T-helper 1 cell treated with Interleukin-12 subunit alpha and Interleukin-12 subunit beta and Interleukin-4 antibody, amounts not matched to agents 30 ng/mL and 1 ng/mL, for 36 hours (primary cell): Measurements from ENCODE around the gene ERH. TPM values are rescaled to one million over a fixed set of nuclear protein-coding genes. Genes with fewer than 3 reads are reported as not detected.
"Not testable (repeated sequence)": the region's sequence is repeated elsewhere in the genome, so short reads cannot be mapped to it uniquely, and the experiment has no call there.

ENCODE experiments used
- intact Hi-C: fragments of 100-400 bp; cut with micrococcal nuclease; formaldehyde crosslinking; loops from one replicate; pipeline ENCODE4 v1.15.1; 2024
- total RNA-seq: library from RNA; stranded (reverse); gene quantifications from 2 replicates; pipeline ENCODE4 v1.2.3, GENCODE V29; 2022

ERH gene
- 309 and 324 TPM in 2 replicates for total RNA-seq

GRCh38 chr14:69398053-69398817, at the start of gene ERH, which contains the start of gene SLC39A9:
Gene ERH, minus strand, starts transcription at chr14:69398299. Its CDS starts 66 bp downstream, at chr14:69398233.
Gene SLC39A9, plus strand, starts transcription at chr14:69398692. Its CDS starts 678 bp downstream, at chr14:69399370.
- intact Hi-C loops = loop anchor here (1.0 to 10.0 kb wide), 11 partner anchors 44 to 1703 kb away; partner anchors contain the start of genes ACTN1, DCAF5, GALNT16 and MED6

GRCh38 chr14:69443296-69443805, 45.3 kb upstream of the ERH start:
- intact Hi-C loops = no loop called here

GRCh38 chr14:69441948-69442347, 43.8 kb upstream of the ERH start:
- intact Hi-C loops = no loop called here

- intact Hi-C loops = no loop called here
Observed at GRCh38 chr14:69439521-69440270, 41.6 kb upstream of the ERH start.

- intact Hi-C loops = no loop called here
Observed at GRCh38 chr14:69432364-69432763, 34.3 kb upstream of the ERH start.

GRCh38 chr14:69430306-69430939, 32.3 kb upstream of the ERH start:
- intact Hi-C loops = no loop called here

- intact Hi-C loops = no loop called here
Observed at GRCh38 chr14:69429643-69430042, 31.5 kb upstream of the ERH start.

GRCh38 chr14:69428289-69428998, 30.3 kb upstream of the ERH start:
- intact Hi-C loops = no loop called here

- intact Hi-C loops = no loop called here
Observed at GRCh38 chr14:69427596-69427995, 29.5 kb upstream of the ERH start.

- intact Hi-C loops = no loop called here
Observed at GRCh38 chr14:69424149-69424923, 26.2 kb upstream of the ERH start.

- intact Hi-C loops = no loop called here
Observed at GRCh38 chr14:69423279-69423678, 25.2 kb upstream of the ERH start.

GRCh38 chr14:69416087-69416486, 18.0 kb upstream of the ERH start:
- intact Hi-C loops = not testable (repeated sequence)

- intact Hi-C loops = no loop called here
Observed at GRCh38 chr14:69413483-69413882, 15.4 kb upstream of the ERH start.

- intact Hi-C loops = no loop called here
Observed at GRCh38 chr14:69408331-69408960, 10.3 kb upstream of the ERH start.

GRCh38 chr14:69405762-69406161, 7.7 kb upstream of the ERH start:
- intact Hi-C loops = no loop called here

- intact Hi-C loops = no loop called here
Observed at GRCh38 chr14:69404883-69405282, 6.8 kb upstream of the ERH start.

GRCh38 chr14:69404478-69404877, 6.4 kb upstream of the ERH start:
- intact Hi-C loops = no loop called here

- intact Hi-C loops = no loop called here
Observed at GRCh38 chr14:69401841-69402240, 3.7 kb upstream of the ERH start.

GRCh38 chr14:69400154-69400553, 2.1 kb upstream of the ERH start:
- intact Hi-C loops = no loop called here

GRCh38 chr14:69399750-69400149, 1.7 kb upstream of the ERH start:
- intact Hi-C loops = loop anchor here (2.0 to 10.0 kb wide), 5 partner anchors 139 to 1705 kb away; partner anchors contain the start of genes ACTN1, GALNT16, RDH11 and ZFYVE26
